ENCODE results near the gene SIK2.

SIK2 gene

GRCh38 chr11:111635706-111636045, 33.4 kb downstream of the SIK2 start:
- peak; percentile 90 for DNase-seq (ENCODE audit: low read depth)
- no peak for TF ChIP-seq CTCF (conservative IDR thresholded peaks at IDR 0.05; ENCODE audit: low read depth, low read length)
- no peak overlapping the region for H3K4me3 ChIP-seq (ENCODE audit: low read depth, low read length)

GRCh38 chr11:111637885-111638284, 35.6 kb downstream of the SIK2 start:
- no peak for TF ChIP-seq CTCF (conservative IDR thresholded peaks at IDR 0.05; ENCODE audit: low read depth, low read length)
- no peak for DNase-seq (ENCODE audit: low read depth)
- no peak overlapping the region for H3K4me3 ChIP-seq (ENCODE audit: low read depth, low read length)

- no peak for DNase-seq (ENCODE audit: low read depth)
- H3K4me3 ChIP-seq (ENCODE audit: low read depth, low read length) = no peak overlapping the region
- no peak for TF ChIP-seq CTCF (conservative IDR thresholded peaks at IDR 0.05; ENCODE audit: low read depth, low read length)
These were observed 37.1 kb downstream of the SIK2 start for GRCh38 chr11:111639226-111639925.

GRCh38 chr11:111641339-111642015, 39.2 kb downstream of the SIK2 start:
- DNase-seq (ENCODE audit: low read depth) = no peak
- TF ChIP-seq CTCF (conservative IDR thresholded peaks at IDR 0.05; ENCODE audit: low read depth, low read length) = no peak
- H3K4me3 ChIP-seq (ENCODE audit: low read depth, low read length) = no peak overlapping the region

GRCh38 chr11:111642542-111642941, 40.3 kb downstream of the SIK2 start:
- DNase-seq (ENCODE audit: low read depth) = no peak
- H3K4me3 ChIP-seq (ENCODE audit: low read depth, low read length) = no peak overlapping the region
- TF ChIP-seq CTCF (conservative IDR thresholded peaks at IDR 0.05; ENCODE audit: low read depth, low read length) = no peak

- TF ChIP-seq CTCF (conservative IDR thresholded peaks at IDR 0.05; ENCODE audit: low read depth, low read length) = no peak
- H3K4me3 ChIP-seq (ENCODE audit: low read depth, low read length) = no peak overlapping the region
- no peak for DNase-seq (ENCODE audit: low read depth)
These were observed 42.7 kb downstream of the SIK2 start for GRCh38 chr11:111644922-111645321.

Measured in choroid plexus epithelial cell (primary cell).